ENCODE data around the gene MYORG.
A peak's percentile ranks its signal among the peaks of the same experiment; 100 is the strongest.

The MYORG gene

GRCh38 chr9:34335376-34335775 is 41.3 kb downstream of the MYORG start:
- DNase-seq: no peak

- DNase-seq: no peak
Measured at GRCh38 chr9:34334916-34335315, 41.8 kb downstream of the MYORG start.

GRCh38 chr9:34334337-34334824 is 42.3 kb downstream of the MYORG start:
- peak in 45 of 56 donors; percentile 9 to 92 (median 58) for DNase-seq

GRCh38 chr9:34333836-34334235 is 42.9 kb downstream of the MYORG start:
- no peak for DNase-seq

GRCh38 chr9:34332076-34332964 is 44.4 kb downstream of the MYORG start:
- DNase-seq: peak in 11 of 56 donors; percentile 14 to 71 (median 43)

- DNase-seq: no peak
Measured at GRCh38 chr9:34331196-34331595, 45.5 kb downstream of the MYORG start.

- DNase-seq: peak; percentile 65 to 99 (median 96)
Measured at GRCh38 chr9:34328987-34329832, 47.5 kb downstream of the MYORG start, which contains the start of the genes KIF24 and NUDT2. Gene KIF24, minus strand, starts transcription at chr9:34329268. Its CDS starts 17,922 bp downstream, at chr9:34311346. Gene NUDT2, plus strand, starts transcription at chr9:34329569. Its CDS starts 9,471 bp downstream, at chr9:34339040.

GRCh38 chr9:34328500-34328986 is 48.2 kb downstream of the MYORG start:
- no peak for DNase-seq

- no peak for DNase-seq
Measured at GRCh38 chr9:34326690-34327089, 50.0 kb downstream of the MYORG start.

GRCh38 chr9:34322899-34323591 is 53.7 kb downstream of the MYORG start:
- no peak for DNase-seq

- DNase-seq: no peak
Measured at GRCh38 chr9:34321451-34321850, 55.2 kb downstream of the MYORG start.

- no peak for DNase-seq
Measured at GRCh38 chr9:34318163-34318790, 58.4 kb downstream of the MYORG start.

GRCh38 chr9:34317436-34317835 is 59.3 kb downstream of the MYORG start:
- DNase-seq: no peak

Data from amygdala (tissue), 56 donors.